ENCODE results near the gene CADPS.
"Not testable (repeated sequence)": the region's sequence is repeated elsewhere in the genome, so short reads cannot be mapped to it uniquely, and the experiment has no call there.

The CADPS gene

GRCh38 chr3:62592408-62592807 is 282.8 kb downstream of the CADPS start:
- no peak for DNase-seq (ENCODE audit: low spot score)

DNA sequence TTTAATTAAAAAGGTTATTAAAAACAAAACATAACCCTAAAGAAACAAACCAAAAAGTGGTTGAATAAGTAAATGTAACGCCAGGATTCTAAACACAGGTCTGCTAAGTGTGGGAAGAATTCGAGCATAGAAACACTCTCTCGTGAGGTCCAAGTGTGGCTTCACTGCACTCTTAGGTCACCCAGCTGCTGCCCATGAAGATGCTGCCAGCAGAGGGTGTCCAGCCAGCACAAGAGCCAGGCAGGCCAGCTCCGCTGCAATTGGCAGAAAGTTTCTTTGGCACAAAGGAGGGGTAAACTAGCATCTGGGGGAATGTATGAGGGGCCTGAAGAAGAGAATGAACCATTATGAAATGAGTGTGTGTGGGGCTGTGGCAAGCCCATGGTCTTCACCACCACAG is 286.1 kb downstream of the CADPS start:
- DNase-seq (ENCODE audit: low spot score), result no peak

DNA sequence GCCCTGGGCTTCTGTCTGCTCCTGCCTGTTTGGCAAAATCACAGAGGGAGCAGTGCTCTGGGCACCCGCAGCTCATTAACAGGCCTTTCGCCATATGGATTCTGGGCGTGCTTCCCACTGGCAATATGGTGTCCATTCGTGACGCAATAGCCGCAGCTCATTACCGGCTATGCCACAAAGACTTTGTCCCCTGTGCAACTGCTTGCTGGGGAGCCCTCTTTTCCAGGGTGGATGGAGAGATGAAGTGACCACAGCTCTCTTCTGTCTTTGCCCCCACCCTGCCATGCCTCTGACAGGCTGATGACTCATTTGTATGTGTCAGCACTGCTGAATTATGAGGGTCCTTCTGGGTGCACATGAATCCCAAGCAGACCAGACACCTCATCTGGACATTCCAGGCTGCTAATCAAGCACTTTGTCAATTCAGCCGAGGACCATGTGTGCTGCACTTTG is 287.6 kb downstream of the CADPS start:
- peak; percentile 18 for DNase-seq (ENCODE audit: low spot score)

- no peak for DNase-seq (ENCODE audit: low spot score)
Measured at GRCh38 chr3:62587169-62587568, 288.0 kb downstream of the CADPS start.

DNA sequence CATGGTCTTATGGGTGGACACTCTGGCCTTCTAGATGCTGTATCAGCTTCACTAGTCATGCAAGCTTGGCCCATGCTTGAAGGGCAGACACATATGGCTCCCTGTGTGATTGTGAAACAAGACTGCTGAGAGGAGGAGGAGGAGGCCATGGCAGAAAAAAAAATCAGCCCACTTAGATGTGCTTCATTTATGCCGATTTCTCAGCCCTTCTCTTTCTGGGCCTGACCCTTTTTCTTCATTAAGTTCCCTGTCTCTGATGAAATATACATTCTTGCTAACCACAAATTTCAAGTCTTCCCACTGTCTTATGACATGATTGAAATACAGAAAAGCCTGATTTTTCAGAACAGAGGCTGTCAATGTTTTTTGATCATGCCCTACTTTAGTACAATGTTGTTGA is 288.9 kb downstream of the CADPS start:
- peak; percentile 31 for DNase-seq (ENCODE audit: low spot score)

- DNase-seq (ENCODE audit: low spot score), result no peak
Measured at GRCh38 chr3:62585861-62586260, 289.4 kb downstream of the CADPS start.

GRCh38 chr3:62584636-62585035 is 290.6 kb downstream of the CADPS start:
- DNase-seq (ENCODE audit: low spot score), result no peak

DNA sequence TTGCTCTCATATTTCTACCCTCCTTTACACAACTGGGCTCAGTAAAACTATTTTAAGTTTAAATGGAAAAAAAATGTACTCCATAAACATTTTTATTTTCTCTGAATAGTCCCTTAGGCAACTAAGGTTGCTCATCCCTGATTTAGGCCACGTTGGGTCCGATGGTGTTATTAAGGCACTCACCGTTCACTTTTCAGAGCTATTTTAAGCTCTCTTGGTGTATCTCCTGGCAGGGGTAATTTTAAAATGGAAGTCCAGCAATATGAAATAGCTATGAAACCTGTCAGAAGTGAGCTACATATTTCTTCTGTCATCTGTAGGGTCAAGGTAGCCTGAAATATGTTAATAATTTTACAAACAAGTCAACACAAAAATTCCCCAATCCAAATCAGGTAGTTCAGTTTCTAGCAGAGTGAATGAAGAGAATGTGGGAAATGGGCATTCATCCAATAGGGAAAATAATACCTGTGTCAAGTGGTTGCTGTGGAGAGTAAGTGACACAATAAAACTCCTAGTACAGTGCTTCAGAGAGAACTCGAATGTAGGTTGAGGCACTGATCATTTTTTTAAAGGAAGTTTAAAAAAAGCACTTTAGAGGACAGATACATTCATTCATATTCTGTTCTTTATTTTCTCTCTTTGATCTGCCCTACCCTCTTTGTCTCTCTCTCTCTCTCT is 292.6 kb downstream of the CADPS start:
- no peak for DNase-seq (ENCODE audit: low spot score)

DNA sequence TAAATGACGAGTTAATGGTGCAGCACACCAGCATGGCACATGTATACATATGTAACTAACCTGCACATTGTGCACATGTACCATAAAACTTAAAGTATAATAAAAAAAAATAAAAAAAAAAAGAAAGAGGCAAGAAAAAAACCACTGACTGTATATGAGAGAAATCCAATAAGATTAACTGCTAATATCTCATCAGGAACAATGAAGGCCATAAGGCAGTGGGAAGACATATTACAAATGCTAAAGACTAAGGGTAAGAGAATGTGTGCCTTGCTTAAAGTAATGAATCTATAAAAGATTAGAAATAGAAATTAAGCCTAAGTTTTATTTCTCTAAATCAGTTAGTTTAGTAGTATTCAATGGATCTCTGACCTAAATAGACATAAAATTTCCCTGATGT is 294.7 kb downstream of the CADPS start:
- not testable (repeated sequence) for DNase-seq (ENCODE audit: low spot score)

DNA sequence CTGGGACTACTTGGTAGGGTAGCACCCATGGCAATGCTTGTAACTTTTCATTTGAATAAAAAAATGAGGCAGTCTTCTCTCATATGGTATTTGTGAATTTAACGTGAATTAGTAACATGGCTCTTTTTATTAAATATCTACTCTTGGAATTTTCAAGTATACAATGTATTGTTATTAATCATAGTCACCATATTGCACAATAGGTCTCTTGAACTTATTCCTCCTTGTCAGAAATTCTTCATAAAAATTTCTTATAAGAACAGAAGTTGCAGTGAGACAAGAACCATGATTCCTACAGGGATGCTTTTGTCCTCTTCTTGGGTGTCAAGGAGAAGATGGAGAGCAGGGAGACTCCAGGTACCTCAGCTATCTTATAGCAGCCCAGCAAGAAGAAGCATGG is 298.1 kb downstream of the CADPS start:
- DNase-seq (ENCODE audit: low spot score), result no peak

DNA sequence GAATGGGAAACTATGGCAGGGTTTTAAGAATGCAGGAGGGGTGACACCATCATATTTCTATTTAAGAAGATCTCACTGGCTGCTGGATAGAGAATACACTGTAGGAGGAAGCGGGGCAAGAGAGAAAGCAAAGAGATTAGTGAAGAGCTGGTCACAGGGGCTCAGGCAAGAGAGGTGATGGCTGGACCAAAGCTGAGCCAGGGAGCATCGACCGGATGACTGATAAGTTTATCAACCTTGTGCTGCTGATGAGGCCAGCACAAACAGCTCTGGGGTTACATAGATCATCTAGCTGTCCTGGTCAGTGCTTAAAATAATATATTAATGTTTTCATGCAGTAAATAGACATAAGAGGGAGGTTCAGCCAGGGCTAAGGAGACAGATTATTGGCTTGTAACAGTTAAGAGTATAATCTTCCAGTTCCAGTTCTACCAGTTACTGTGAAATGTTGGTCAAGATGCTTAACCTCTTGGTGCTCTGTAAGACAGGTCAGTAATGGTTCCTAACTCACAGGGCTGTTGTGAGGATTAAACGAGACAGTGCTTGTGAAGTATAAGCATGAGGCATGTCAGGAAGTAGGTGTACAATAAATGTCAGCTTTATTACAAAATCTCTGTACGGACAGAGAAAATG is 300.8 kb downstream of the CADPS start:
- no peak for DNase-seq (ENCODE audit: low spot score)

- no peak for DNase-seq (ENCODE audit: low spot score)
Measured at GRCh38 chr3:62571916-62572315, 303.3 kb downstream of the CADPS start.

- no peak for DNase-seq (ENCODE audit: low spot score)
Measured at GRCh38 chr3:62570888-62571287, 304.3 kb downstream of the CADPS start.

- DNase-seq (ENCODE audit: low spot score), result no peak
Measured at GRCh38 chr3:62569609-62570008, 305.6 kb downstream of the CADPS start.

- peak; percentile 29 for DNase-seq (ENCODE audit: low spot score)
Measured at GRCh38 chr3:62567097-62568021, 307.9 kb downstream of the CADPS start.

DNA sequence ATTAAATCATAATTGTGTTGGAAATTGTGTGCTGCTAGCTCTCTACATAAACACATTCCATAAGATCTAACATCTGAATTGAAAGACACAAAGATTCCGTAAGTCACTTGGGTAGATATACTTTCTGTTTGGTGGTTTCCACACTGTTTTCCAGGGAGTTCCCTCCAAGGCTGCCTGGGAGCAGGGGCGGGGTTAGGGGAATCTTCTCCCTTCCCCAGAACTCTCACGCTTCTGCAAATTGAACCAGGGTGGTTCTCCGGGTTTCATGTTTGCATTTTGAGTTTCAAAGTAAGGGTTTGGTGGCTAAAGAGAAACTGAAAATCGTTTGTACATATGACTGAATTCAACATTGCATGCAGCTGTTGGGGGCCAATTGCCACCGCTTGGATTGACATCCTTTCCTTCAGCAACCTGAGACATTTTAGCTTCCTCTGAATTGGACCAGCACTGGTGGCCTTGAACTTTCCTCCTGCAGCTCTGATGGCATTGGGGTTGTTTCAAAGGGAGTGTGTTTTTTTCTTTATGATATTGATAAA is 309.1 kb downstream of the CADPS start:
- DNase-seq (ENCODE audit: low spot score), result no peak

DNA sequence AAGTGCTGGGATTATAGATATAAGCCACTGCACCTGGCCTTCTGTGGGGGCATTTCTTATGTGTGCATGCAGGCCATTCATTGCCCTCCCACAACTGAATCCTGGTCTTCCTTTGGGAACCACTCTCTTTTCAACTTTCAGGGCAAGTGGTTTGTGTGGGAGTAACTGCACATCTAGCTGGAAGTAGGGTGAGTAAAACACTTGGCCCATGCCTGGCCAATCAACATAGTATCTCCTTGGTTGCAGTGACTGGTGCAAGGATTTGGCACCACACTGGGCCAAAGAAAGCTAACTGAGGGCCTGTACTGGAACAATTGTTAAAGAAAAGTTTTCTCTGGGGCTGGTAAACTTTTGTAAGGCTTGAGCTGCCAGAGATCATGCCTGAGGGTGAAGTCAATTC is 312.6 kb downstream of the CADPS start:
- DNase-seq (ENCODE audit: low spot score), result no peak

GRCh38 chr3:62562017-62562416 is 313.2 kb downstream of the CADPS start:
- peak; percentile 33 for DNase-seq (ENCODE audit: low spot score)

DNA sequence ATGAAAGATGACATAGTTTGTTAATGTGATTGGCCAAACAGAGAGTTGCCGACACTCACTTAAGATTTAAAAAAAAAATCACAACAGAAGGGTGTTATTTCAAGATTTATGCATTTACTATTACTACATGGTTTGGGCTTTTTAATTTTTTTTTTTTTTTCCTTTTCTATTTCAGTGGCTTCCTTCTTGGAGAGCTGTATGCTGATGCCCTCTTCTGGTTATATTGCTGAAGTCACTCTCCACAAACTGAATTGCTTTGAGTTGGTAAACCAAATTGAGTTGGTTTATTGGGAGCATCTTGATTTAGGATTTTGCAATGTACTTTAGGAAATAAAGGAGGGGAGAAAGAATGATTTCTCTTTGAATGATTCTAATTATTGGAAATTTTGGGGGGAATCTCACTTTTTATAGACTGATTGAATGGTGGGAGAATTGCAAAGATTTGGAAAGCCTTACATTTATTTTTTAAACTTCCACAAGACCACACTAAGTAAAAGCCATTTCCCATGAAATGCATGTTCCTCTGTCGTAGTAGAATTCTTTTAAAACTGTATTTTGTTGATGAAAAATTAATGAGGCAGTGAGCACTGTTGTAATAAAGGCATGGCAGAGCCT is 315.3 kb downstream of the CADPS start:
- DNase-seq (ENCODE audit: low spot score), result peak; percentile 50

DNA sequence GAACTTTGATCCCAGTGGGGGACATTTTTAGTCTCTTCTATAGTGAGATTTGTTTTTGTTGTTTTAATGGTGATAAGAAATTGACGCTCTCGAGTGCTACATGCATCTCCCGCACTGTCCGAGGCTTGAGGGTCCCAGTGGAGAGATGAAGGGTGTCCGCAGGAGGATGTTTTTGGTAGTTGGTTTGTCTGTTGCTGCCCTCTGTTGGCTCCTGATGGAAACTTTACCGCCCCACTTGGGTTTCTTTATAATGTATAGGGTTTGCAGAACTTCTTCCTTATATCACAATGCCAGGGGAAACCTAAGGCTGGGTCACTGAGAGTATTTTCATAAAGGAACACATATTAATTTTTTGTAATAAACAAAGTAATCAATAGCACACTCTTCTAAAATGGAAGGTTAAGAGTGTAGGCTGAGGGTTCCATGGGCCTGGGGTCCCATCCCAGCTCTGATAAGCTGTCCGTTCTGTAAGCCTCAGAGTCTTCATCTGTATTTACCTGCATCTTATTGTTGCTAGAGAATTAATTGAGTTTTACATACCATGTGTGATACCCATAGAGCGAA is 316.6 kb downstream of the CADPS start:
- peak; percentile 40 for DNase-seq (ENCODE audit: low spot score)

DNA sequence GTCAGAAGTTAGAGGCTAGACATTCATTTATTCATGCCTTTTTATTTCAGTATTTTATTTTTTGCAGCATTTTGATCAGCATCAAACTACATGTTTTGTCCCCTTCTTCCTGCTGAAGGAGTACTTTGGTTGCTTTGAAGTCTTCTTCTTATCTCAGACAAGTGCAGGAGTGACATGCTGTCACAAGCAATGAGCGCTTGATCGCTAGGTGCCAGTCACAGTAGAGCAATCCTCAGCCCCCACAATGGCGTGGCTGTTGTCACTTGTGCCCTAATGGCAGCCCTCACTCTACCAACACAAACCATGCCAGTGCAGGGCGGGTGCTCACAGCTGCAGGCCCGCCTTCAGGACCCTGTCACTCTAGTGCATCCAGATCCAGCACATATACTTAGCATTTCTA is 317.2 kb downstream of the CADPS start:
- no peak for DNase-seq (ENCODE audit: low spot score)

- DNase-seq (ENCODE audit: low spot score), result no peak
Measured at GRCh38 chr3:62557450-62557849, 317.8 kb downstream of the CADPS start.

Data from COLO829 (cell line).